ENCODE data around the gene BOK.

- TF ChIP-seq CTCF (IDR thresholded peaks at IDR 0.05; ENCODE audit: low read depth, low read length, missing input control) (no peak), GABPA (IDR thresholded peaks at IDR 0.05 in 1 of 2, conservative IDR thresholded peaks at IDR 0.05 in 1 of 2) (no peak), MAX (IDR thresholded peaks at IDR 0.05) (no peak), ZBTB33 (IDR thresholded peaks at IDR 0.05) (no peak), RXRA (IDR thresholded peaks at IDR 0.05) (no peak), SP1 (IDR thresholded peaks at IDR 0.05) (no peak), YY1 (IDR thresholded peaks at IDR 0.05) (no peak), REST (IDR thresholded peaks at IDR 0.05) (no peak)
Observed at GRCh38 chr2:241582328-241582727, 23.8 kb downstream of the BOK start.

Data from liver (tissue), 3 donors.